T-helper 2 cell treated with Interferon-gamma antibody and Interleukin-4, amounts not matched to agents 100 ng/mL and 5 ng/mL, for 36 hours (primary cell): Measurements from ENCODE around the gene RRAD. TPM values are rescaled to one million over a fixed set of nuclear protein-coding genes. Genes with fewer than 3 reads are reported as not detected.

Source experiments
- intact Hi-C: fragments of 100-400 bp; cut with micrococcal nuclease; formaldehyde crosslinking; loops from one replicate; pipeline ENCODE4 v1.15.1; 2023
- total RNA-seq: library from RNA; stranded (reverse); gene quantifications from 2 replicates; pipeline ENCODE4 v1.2.3, GENCODE V29; 2022

Gene RRAD
- total RNA-seq, 1 donor from 2014 or later: 1.2 TPM

DNA sequence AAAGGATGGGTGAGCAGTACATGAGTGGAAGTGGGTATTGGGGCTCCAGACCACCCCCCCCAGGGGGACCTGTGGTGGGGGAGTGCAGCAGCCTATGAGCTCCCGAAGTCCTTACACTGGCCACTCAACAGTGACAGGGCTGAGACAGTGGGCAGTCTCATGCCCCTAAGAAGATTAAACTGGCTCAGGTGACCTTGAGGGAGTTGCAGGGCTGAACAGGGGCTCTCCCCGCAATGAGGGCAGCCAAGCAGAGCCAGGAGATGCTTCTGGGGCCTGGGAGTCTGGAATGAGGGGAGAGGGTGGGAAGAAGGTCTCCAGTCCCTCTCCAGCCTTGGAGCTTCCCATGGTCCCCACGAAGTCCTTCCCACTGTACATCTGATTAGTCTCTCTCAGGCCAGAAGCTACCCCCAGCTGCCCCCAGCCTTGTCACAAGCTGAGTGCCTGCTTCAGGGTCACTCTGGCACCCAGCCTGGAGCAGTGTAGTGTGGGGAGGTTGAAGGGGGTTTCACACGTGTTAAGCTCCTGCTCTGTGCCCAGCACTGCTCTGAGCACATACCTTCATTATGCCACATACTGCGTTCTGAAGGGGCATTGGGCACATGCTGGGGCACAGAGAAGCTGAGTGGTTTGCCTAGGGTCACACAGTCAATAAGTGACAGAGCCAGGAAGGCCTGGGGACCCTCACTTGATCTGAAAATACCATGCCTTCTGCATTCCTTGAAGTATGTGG is 5.6 kb downstream of the RRAD start:
- intact Hi-C loops: no loop called here

DNA sequence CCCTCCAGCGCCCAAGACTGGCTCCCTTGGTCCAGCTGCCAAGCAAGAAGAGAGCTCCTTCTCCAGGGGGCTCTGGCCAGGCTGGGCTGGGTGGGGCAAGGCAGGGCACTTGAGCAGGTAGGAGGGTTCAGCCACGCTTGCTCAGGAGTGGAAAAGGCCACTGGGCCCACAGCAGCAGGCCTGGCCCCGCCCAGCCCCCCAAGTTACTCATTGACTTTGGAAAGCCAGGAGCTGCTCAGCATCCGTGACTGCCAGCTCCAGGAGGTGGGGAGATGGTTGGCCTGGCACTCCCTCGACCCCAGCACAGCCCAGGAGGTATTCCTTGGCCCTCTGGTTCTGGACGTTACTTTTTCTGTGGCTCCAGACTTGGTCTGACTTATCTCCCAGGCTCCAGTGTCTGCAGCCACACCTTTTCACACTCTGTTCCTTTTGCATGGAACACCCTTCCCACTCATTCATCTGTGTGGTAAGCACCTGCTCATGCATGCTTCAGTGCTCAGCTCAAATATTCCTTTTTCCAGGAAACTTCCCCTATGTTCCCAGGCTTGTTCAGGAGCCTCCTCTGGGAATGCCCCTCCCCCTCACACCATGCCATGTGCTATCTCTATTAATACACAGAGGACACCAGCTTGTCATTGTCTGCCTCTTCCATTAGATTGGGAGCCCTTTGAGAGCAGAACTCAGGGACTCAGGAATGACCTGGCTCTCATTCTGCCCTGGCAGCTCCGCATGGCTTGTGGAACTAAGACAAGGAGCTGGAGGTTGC is 6.3 kb downstream of the RRAD start, which contains the start of gene CDH16:
CDH16 (minus strand) TSS at position 83 of the 766 bp plus-strand sequence. CDS start 820 bp downstream, outside the sequence.
- intact Hi-C loops: no loop called here

- intact Hi-C loops: no loop called here
Observed at GRCh38 chr16:66918355-66918754, 7.0 kb downstream of the RRAD start.

- intact Hi-C loops: no loop called here
Observed at GRCh38 chr16:66917741-66918140, 7.6 kb downstream of the RRAD start.

- intact Hi-C loops: no loop called here
Observed at GRCh38 chr16:66916518-66916917, 8.8 kb downstream of the RRAD start.

GRCh38 chr16:66915041-66915440 is 10.3 kb downstream of the RRAD start:
- intact Hi-C loops: no loop called here

DNA sequence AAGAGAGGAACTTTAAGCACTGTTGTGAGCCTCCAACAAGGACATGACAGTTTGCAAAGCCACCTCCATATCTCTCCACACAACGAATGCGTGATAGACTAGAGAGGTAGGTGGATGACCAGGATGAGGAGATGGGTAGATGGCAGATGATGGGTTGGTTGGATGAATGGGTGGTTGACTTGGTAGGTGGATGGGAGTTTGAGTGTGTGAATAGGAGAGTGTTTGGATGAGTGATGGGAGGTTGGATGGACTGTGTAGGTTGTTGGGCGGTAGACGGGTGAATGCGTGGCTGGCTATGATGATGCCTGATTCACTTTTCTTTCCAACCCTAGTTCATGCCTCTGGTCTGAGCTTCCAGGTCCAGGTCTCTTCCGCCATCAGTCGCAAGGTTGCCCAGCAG is 10.8 kb downstream of the RRAD start:
- intact Hi-C loops: no loop called here

DNA sequence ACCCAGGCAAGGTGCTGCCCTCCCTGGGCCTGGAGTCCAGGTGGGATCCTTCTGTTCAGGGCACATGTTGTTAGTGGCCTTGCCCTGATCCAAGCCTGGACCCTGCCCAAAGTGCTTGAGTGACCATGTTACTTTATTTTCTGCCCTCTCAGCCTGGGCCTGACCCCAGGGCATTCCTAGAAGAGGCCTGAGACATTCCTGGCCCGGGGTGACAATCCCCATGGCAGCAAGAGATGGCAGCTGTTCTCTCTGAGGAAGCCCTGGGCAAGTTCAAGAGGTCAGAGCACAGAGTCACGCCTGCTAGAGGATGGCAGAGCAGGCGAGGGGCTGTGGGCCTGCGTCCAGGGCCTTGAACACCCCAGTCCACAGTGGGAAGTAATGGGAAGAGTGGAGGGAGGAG is 11.6 kb downstream of the RRAD start:
- intact Hi-C loops: no loop called here

GRCh38 chr16:66913081-66913480 is 12.3 kb downstream of the RRAD start:
- intact Hi-C loops: no loop called here

GRCh38 chr16:66911801-66912200 is 13.5 kb downstream of the RRAD start:
- intact Hi-C loops: no loop called here

GRCh38 chr16:66911112-66911511 is 14.2 kb downstream of the RRAD start:
- intact Hi-C loops: no loop called here

GRCh38 chr16:66910175-66910940 is 15.0 kb downstream of the RRAD start:
- intact Hi-C loops: no loop called here

DNA sequence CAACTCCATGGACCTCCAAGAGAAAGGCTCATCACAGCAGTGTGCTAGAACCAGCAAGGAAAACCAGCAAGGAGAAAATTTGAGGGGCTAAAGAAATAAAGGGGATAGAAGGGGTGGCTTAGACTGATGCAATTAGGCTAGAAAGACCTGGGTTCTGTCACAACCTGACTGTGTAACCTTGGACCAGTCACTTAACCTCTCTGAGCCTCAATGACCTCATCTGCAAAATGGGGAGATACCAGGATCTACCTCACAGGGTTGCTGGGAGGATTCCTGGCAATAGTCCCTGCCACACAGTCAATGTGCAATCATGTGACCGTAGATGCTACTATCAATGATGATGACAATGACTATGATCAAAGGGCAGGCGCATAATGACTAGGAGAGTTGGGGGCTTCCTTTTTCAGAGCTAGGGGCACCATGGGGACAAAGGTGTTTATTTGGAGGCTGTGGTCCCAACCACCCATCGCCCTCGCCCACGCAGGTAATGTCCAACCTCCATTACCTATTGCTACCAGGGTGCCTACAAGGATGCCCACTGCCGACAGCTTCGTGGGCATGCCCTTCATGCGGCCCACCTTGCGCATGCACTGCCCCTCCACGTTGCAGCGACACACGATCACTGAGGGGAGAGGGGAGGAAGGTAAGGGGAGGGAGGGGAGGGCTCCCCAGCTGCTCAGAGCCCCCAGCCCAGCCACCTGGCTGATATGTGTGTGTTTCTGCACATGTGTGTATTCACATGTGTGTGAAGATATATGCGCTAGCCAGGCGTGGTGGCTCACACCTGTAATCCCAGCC is 16.4 kb downstream of the RRAD start:
- intact Hi-C loops: no loop called here

DNA sequence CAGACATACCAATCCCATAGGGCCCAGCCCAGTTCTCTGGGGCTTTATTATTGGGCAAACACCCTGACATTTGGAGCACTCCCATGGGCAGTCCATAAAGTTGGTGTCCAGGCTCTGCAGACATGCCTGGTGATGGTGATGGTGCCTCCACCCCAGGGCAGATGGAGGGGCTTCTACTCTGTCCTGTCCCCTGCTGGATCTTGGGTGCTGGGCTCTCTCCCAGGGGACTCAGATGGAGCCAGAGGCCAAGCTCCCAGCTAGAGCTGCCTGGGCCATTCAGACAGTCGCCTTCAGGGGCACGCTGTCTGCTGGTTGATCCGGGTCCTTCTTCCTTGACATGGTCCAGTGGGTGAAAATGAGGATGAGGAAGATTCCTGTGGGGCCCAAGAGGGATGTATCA is 17.2 kb downstream of the RRAD start:
- intact Hi-C loops: no loop called here

DNA sequence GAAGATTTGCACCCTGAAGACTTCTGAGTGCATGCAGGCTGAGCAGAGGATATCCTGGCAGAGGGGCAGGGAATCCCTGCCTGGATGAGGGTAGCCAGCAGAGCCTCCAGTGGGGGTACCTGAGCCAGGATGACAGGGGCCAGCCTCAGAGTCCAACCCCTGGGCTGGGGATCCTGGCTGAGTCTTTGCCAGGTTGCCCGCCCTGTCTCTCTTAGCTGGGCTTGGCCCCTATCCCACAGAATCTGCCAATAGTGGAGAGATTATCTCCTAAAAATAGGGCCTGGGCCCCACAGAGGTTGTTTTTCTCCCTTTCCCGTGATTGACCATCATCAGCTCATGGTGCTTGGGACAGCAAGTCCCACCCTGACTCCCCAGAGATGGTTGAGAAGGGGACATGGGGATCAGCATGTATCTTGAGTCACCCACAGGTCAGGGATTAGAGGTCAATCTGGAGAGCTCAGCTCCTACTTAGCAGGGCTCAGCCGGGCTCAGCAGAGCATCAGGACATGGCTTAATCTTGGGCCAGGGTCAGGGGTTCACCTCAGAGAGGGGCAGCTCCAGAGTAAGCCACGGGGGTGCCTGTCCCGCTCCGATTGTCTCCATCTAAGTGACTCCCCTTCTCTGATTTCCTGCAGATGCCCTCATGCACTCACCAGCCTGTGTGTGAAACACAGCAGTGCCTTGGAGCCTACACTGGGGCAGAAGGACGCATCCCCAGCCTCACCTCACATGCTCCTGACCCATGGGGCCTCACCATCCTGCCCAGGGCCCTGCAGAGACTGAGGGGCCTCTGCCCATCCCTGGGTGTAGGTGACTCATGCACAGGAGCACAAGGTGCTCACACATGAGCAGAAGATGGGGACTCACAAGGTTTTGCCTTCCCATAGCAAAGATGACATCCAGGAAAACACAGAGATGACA is 18.2 kb downstream of the RRAD start:
- intact Hi-C loops: no loop called here

DNA sequence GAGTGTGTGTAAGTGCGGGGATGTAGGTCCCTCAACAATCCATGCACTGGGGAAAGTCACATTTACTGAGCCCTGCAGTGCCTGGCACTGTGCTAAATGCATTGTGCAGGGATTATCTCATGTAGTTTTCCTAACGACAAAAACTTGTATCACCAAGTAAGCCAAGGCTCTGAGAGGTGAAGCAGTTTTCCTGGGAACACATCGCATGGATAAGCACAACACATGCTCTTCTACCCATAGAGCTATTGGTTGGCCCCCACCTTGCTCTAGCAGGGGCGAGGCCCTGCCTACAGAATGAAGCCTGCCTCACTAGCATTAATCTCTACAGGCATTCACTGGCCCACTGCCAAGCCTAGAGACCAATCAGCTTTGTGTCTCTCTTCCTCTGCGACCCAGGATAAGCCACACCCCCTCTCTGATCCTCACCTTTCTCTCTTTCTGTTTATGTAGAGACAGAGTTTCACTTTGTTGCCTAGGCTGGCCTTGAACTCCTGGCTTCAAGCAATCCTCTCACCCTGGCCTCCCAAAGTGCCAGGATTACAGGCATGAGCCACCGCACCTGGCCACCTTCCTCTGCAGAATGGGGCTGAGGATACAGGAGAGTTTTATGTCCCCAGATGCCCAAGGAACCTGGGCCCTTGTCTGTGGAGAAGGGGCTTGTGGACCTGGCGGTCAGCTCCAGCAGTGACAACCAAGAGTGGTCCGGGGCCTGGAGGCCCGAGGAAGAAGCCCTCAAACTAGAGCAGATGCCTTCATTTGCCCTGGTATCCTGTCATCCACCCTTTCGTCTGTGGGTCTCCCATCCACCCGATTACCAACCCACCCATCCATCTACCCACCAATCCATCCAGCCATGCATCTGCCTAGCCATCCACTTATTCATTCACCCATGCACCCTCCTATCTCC is 19.4 kb downstream of the RRAD start:
- intact Hi-C loops: no loop called here

- intact Hi-C loops: no loop called here
Observed at GRCh38 chr16:66904846-66905632, 20.3 kb downstream of the RRAD start.

GRCh38 chr16:66904428-66904845 is 20.9 kb downstream of the RRAD start:
- intact Hi-C loops: no loop called here
